SK-N-SH (cell line): ENCODE data around the gene PRKCD. TPM values are rescaled to one million over a fixed set of nuclear protein-coding genes. Genes with fewer than 3 reads are reported as not detected.

Source experiments
- CTCF ChIA-PET: fragments of 300-600, 350-600 bp; formaldehyde crosslinking; extraction: SDS; loops from one replicate; lab custom pipeline; 2021; lab: Yijun Ruan, JAX
- POLR2A ChIA-PET: fragments of 350-600 bp; sonication (Branson Sonifier 250); formaldehyde crosslinking; extraction: SDS; loops from one replicate; lab custom pipeline; 2020; ENCODE audit warnings: antibody characterized with exemption, inconsistent platforms; lab: Yijun Ruan, JAX
- DNase-seq: peaks from one replicate; pipeline ENCODE4 v3.0.0; 2012
- H2AFZ ChIP-seq: fragments of 200-600 bp; sonication (generic); 2 replicates; pipeline ENCODE4 v1.8.1; 2016; ENCODE audit warnings: antibody characterized with exemption, mild to moderate bottlenecking, low read depth
- H3F3A ChIP-seq: fragments of 200-600 bp; sonication (generic); replicated peaks from 2 replicates; pipeline ENCODE3; 2016; ENCODE audit warnings: antibody characterized with exemption, mild to moderate bottlenecking; ENCODE audit not compliant: insufficient read depth
- H3K27ac ChIP-seq, 2 experiments: fragments of 200-500 bp in 1 of 2; fragments of 200-600 bp in 1 of 2; sonication (Bioruptor generic) in 1 of 2; sonication (generic), shearing (Covaris generic) in 1 of 2; 2 replicates each; pipeline versions ENCODE4 v1.5.1 to v1.6.1; 2014 to 2016; ENCODE audit warnings: low read depth in 2 of 2, inconsistent platforms in 1 of 2, low read length in 1 of 2, mild to moderate bottlenecking in 1 of 2, mixed read lengths in 1 of 2
- H3K27me3 ChIP-seq: fragments of 200-600 bp; sonication (generic), shearing (Covaris generic); 2 replicates; pipeline ENCODE4 v1.6.1; 2016; ENCODE audit warnings: mixed run types; ENCODE audit not compliant: insufficient read depth
- H3K36me3 ChIP-seq, 2 experiments: fragments of 200-500 bp in 1 of 2; fragments of 200-600 bp in 1 of 2; sonication (Bioruptor generic) in 1 of 2; sonication (generic) in 1 of 2; replicated peaks in 1 of 2; 2 replicates each; pipeline versions ENCODE3 to v1.5.1; 2014 to 2016; ENCODE audit warnings: low read length in 1 of 2, mild to moderate bottlenecking in 1 of 2; ENCODE audit not compliant: insufficient read depth in 2 of 2, control insufficient read depth in 1 of 2
- H3K4me1 ChIP-seq, 2 experiments: fragments of 200-500 bp in 1 of 2; fragments of 200-600 bp in 1 of 2; sonication (Bioruptor generic) in 1 of 2; sonication (generic), shearing (Covaris generic) in 1 of 2; 2 replicates each; pipeline versions ENCODE4 v1.5.1 to v1.6.1; 2014 to 2016; ENCODE audit warnings: low read depth in 1 of 2, low read length in 1 of 2, mixed run types in 1 of 2; ENCODE audit not compliant: insufficient read depth in 2 of 2, control insufficient read depth in 1 of 2
- H3K4me2 ChIP-seq: fragments of 200-600 bp; sonication (generic), shearing (Covaris generic); 2 replicates; pipeline ENCODE4 v1.6.1; 2017; ENCODE audit warnings: mixed run types
- H3K4me3 ChIP-seq, 2 experiments: fragments of 200-500 bp in 1 of 2; fragments of 200-600 bp in 1 of 2; sonication (Bioruptor generic) in 1 of 2; sonication (generic), shearing (Covaris generic) in 1 of 2; 2 replicates each; pipeline versions ENCODE4 v1.5.1 to v1.8.1; 2014 to 2016; ENCODE audit warnings: low read depth in 2 of 2, inconsistent platforms in 1 of 2, low read length in 1 of 2, mild to moderate bottlenecking in 1 of 2, mixed read lengths in 1 of 2, moderate library complexity in 1 of 2
- H3K79me2 ChIP-seq: fragments of 200-600 bp; sonication (generic); 2 replicates; pipeline ENCODE4 v1.8.1; 2017; ENCODE audit warnings: mild to moderate bottlenecking; ENCODE audit not compliant: insufficient read depth
- H3K9ac ChIP-seq: fragments of 200-600 bp; sonication (generic); 2 replicates; pipeline ENCODE4 v1.6.1; 2017; ENCODE audit warnings: mixed run types
- H3K9me2 ChIP-seq: fragments of 200-600 bp; sonication (generic); 2 replicates; pipeline ENCODE4 v1.6.1; 2017; ENCODE audit warnings: mixed run types
- H3K9me3 ChIP-seq: fragments of 200-600 bp; sonication (generic); 2 replicates; pipeline ENCODE4 v1.6.1; 2017; ENCODE audit warnings: mixed run types, mild to moderate bottlenecking, moderate library complexity
- H4K20me1 ChIP-seq: fragments of 200-600 bp; sonication (generic); 2 replicates; pipeline ENCODE4 v1.6.1; 2017; ENCODE audit warnings: mild to moderate bottlenecking, mixed run types; ENCODE audit not compliant: insufficient read depth
- CHD2 ChIP-seq: fragments of 150-350 bp; IDR thresholded peaks from 2 replicates; pipeline ENCODE4 v1.6.1; 2018; ENCODE audit warnings: low read length; ENCODE audit not compliant: partially characterized antibody
- MEF2A ChIP-seq: IDR thresholded peaks from 2 replicates; pipeline ENCODE4 v1.4.0; 2012; ENCODE audit warnings: low read depth, borderline replicate concordance
- RAD21 ChIP-seq: IDR thresholded peaks from 2 replicates; pipeline ENCODE4 v1.6.1; 2012; ENCODE audit warnings: mild to moderate bottlenecking, low read length
- RFX5 ChIP-seq: IDR thresholded peaks from 2 replicates; pipeline ENCODE4 v1.6.1; 2012; ENCODE audit warnings: mild to moderate bottlenecking, improper control_type of control experiment, low read length
- SMC3 ChIP-seq: IDR thresholded peaks from 2 replicates; pipeline ENCODE4 v1.6.1; 2012; ENCODE audit warnings: low read depth, low read length, improper control_type of control experiment
- TAF1 ChIP-seq: IDR thresholded peaks from 2 replicates; pipeline ENCODE4 v1.6.1; 2012; ENCODE audit warnings: low read depth, mild to moderate bottlenecking, low read length, moderate library complexity, borderline replicate concordance
- YY1 ChIP-seq: IDR thresholded peaks from 2 replicates; pipeline ENCODE4 v1.4.0; 2012; ENCODE audit warnings: low read depth, mild to moderate bottlenecking
- WGBS: methylation state at CpG from one replicate; pipeline ENCODE4 v1.1.6; 2017; ENCODE audit warnings: low lambda C conversion rate; 5-methylcytosine and 5-hydroxymethylcytosine counted together
- polyA plus RNA-seq, 3 experiments: library from polyadenylated mRNA; depleted of rRNA; stranded (reverse); fragments of >200 nt; gene quantifications; 2 replicates each; pipeline ENCODE4 v1.2.3, GENCODE V29; 2012
- TF ChIP-seq, protein P1 (sequence below): IDR thresholded peaks from 2 replicates; pipeline ENCODE4 v1.4.0; 2012; ENCODE audit warnings: low read depth, borderline replicate concordance
- TF ChIP-seq, protein P2 (sequence below): fragments of 200-600 bp; sonication (generic); IDR thresholded peaks from 2 replicates; pipeline ENCODE4 v1.6.1; 2017; ENCODE audit warnings: antibody characterized with exemption, mild to moderate bottlenecking, moderate library complexity

Gene PRKCD
- polyA plus RNA-seq, 1 of the 3 experiments (the other 2 are of a cell fraction) = 29.0 TPM

DNA sequence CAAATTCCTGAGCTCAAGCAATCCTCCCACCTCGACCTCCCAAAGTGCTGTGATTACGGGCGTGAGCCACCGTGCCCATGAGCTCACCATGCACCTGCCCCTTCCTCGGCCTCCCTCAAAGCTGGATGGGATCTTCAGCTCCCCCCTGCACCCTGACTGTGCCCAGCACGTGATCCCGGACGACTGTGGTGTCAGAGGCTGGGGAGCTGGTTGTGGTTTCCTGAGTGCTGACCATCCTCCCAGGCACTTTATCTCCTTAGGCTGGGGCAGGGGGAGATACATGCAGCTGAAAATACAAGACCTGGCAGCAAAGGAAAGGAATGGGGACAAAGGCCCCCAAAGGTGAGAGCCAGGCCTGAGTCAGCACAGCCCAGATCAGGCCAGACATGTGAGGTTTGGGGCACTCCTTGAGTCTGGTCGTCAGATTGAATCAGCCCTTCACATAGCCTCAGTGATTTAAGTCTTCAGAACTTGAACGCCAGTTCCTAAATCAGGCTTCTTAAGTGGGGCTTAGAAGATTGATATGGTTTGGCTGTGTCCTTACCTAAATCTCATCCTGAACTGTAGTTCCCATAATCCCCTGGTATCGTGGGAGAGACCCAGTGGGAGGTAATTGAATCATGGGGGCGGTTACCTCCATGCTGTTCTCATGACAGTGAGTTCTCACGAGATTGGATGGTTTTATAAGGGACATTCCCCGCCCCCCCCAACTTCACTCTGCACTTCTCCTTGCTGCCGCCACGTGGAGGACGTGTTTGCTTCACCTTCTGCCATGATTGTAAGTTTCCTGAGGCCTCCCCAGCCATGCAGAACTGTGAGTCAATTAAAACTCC is 35.8 kb downstream of the PRKCD start:
- TF ChIP-seq YY1 = no peak
- TF ChIP-seq, protein P1, sequence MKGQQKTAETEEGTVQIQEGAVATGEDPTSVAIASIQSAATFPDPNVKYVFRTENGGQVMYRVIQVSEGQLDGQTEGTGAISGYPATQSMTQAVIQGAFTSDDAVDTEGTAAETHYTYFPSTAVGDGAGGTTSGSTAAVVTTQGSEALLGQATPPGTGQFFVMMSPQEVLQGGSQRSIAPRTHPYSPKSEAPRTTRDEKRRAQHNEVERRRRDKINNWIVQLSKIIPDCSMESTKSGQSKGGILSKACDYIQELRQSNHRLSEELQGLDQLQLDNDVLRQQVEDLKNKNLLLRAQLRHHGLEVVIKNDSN = peak; percentile 51; the same call in 1 of the 2 replicates
- peak; percentile 80 for TF ChIP-seq CHD2
- TF ChIP-seq TAF1 = 0 out of 2 replicates have a peak, but pooled peaks have one; percentile 12
- Histone ChIP-seq H4K20me1 (no peaks in the 10 kb centered on the region), H3K4me3 (no peak overlapping the region), H3K36me3 (no peaks in the 10 kb centered on the region), H3K27me3 (no peaks in the 10 kb centered on the region), H3K9ac (no peak overlapping the region), H3K4me2 (no peak overlapping the region), H3K27ac (no peak overlapping the region), H3F3A (no peaks in the 10 kb centered on the region), H3K79me2 (no peaks in the 10 kb centered on the region), H3K9me2 (no peaks in the 10 kb centered on the region), H3K4me1 (peaks cover 0 to 9% of the 10 kb centered on the region in 2 experiments; a peak in 1 of 4 replicates), H3K9me3 (no peaks in the 10 kb centered on the region), H2AFZ (no peak overlapping the region)
- peak; percentile 20 for DNase-seq
- POLR2A ChIA-PET = interaction anchor here (1.1 kb wide), 1 partner anchor 65 kb away, joined by 3 read pairs; no protein-coding TSS in a partner anchor
- CTCF ChIA-PET = interaction anchor here (0.7 to 7.4 kb wide), 40 partner anchors 8 to 354 kb away, joined by 3 to 206 read pairs (median 5); partner anchors contain the start of genes RFT1 and TKT
- 73% methylated on average over 17 of the region's 17 CpGs for WGBS

DNA sequence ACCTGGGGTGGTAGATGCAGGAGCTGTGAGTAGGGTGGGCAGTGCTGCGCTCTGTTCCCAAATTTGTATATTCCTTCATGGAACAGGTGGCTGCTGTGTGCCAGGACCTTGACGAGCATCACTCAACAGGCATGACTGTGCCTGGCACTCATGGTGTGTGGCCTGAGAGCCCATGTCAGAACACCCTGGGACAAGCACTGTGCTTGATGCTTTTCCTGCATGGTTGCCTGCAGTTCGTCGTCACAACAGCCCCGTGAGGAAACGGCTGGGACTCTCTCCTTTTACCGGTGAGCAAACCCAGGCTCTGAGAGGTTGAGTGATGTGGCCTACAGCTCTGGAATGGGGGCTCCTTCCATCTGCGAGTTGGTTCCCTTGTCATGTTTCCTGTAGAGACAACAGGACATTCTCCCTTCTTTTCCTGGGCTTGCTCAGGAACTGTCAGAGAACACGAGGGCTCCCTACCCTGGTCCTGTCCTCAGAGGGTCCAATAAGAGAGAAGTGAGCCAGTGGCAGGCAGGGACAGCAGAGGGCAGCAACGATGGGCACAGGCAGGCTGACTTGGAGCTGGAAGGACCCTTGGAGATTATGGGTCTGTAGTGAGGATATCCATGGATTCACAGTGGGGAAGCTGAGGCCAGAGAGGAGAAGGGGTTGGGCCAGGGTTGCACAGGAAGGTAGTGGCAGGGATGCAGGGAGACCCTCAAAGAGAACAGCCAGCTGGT is 37.4 kb downstream of the PRKCD start:
- no peaks in the 10 kb centered on the region for H4K20me1 ChIP-seq
- no peaks in the 10 kb centered on the region for H3F3A ChIP-seq
- no peaks in the 10 kb centered on the region for H3K36me3 ChIP-seq
- no peak overlapping the region for H3K27ac ChIP-seq
- 84% methylated on average over 10 of the region's 10 CpGs for WGBS
- no peak overlapping the region for H3K4me2 ChIP-seq
- no peak overlapping the region for H3K4me3 ChIP-seq
- no peaks in the 10 kb centered on the region for H3K9me3 ChIP-seq
- no peaks in the 10 kb centered on the region for H3K9me2 ChIP-seq
- no peak overlapping the region for H2AFZ ChIP-seq
- CTCF ChIA-PET = interaction anchor here (0.7 to 7.4 kb wide), 3 partner anchors 64 to 348 kb away, joined by 3 to 206 read pairs (median 115); no protein-coding TSS in a partner anchor
- no peaks in the 10 kb centered on the region for H3K27me3 ChIP-seq
- H3K79me2 ChIP-seq = no peaks in the 10 kb centered on the region
- H3K4me1 ChIP-seq = peaks cover 0 to 9% of the 10 kb centered on the region in 2 experiments; a peak in 1 of 4 replicates
- DNase-seq = peak; percentile 17
- H3K9ac ChIP-seq = no peak overlapping the region
- TF ChIP-seq, protein P2, sequence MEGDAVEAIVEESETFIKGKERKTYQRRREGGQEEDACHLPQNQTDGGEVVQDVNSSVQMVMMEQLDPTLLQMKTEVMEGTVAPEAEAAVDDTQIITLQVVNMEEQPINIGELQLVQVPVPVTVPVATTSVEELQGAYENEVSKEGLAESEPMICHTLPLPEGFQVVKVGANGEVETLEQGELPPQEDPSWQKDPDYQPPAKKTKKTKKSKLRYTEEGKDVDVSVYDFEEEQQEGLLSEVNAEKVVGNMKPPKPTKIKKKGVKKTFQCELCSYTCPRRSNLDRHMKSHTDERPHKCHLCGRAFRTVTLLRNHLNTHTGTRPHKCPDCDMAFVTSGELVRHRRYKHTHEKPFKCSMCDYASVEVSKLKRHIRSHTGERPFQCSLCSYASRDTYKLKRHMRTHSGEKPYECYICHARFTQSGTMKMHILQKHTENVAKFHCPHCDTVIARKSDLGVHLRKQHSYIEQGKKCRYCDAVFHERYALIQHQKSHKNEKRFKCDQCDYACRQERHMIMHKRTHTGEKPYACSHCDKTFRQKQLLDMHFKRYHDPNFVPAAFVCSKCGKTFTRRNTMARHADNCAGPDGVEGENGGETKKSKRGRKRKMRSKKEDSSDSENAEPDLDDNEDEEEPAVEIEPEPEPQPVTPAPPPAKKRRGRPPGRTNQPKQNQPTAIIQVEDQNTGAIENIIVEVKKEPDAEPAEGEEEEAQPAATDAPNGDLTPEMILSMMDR = peak; percentile 16; the same call in 1 of the 2 replicates
- TF ChIP-seq MEF2A (no peak), RAD21 (0 out of 2 replicates have a peak, but pooled peaks have one; percentile 7), SMC3 (0 out of 2 replicates have a peak, but pooled peaks have one; percentile 3), RFX5 (no peak)
- TF ChIP-seq, all 33 proteins: peak for 3
- POLR2A ChIA-PET = no interaction called here
